T-helper 17 cell (primary cell): Measurements from ENCODE around the gene GRHL3. TPM values are rescaled to one million over a fixed set of nuclear protein-coding genes. Genes with fewer than 3 reads are reported as not detected.

Source experiments
- ATAC-seq: fragments of 150-1000 bp; cut with Tn5 transposase; 2 replicates; pipeline ENCODE4 v1.10.0; 2021; ENCODE audit warnings: mild to moderate bottlenecking, moderate library complexity
- DNase-seq, 3 donors: peaks; one replicate each; pipeline versions ENCODE4 v3.0.0 to v3.0.0-alpha.2; 2020 to 2021
- H3K9me3 ChIP-seq: one replicate; pipeline ENCODE4 v1.7.0; 2013; ENCODE audit warnings: low read length, mild to moderate bottlenecking; ENCODE audit not compliant: control insufficient read depth, poor library complexity, severe bottlenecking
- H3K27ac Mint-ChIP-seq: one replicate; pipeline ENCODE4 v1.8.0; 2022; ENCODE audit warnings: mild to moderate bottlenecking, moderate library complexity, mixed read lengths
- H3K27me3 Mint-ChIP-seq: one replicate; pipeline ENCODE4 v1.8.0; 2022; ENCODE audit warnings: mixed read lengths
- H3K36me3 Mint-ChIP-seq: one replicate; pipeline ENCODE4 v1.8.0; 2022; ENCODE audit warnings: low read depth, mixed read lengths
- H3K4me1 Mint-ChIP-seq: one replicate; pipeline ENCODE4 v1.8.0; 2022; ENCODE audit warnings: mild to moderate bottlenecking, mixed read lengths
- H3K4me3 Mint-ChIP-seq: one replicate; pipeline ENCODE4 v1.8.0; 2022; ENCODE audit warnings: mild to moderate bottlenecking, moderate library complexity, mixed read lengths
- total RNA-seq, 4 donors: library from RNA in 2 of 4; stranded (reverse) in 2 of 4; gene quantifications; one replicate each; pipeline ENCODE4 v1.2.3 and lab custom pipeline; 2022 to 2026

GRHL3 gene
- total RNA-seq, 2 donors from 2014 or later = not detected

DNA sequence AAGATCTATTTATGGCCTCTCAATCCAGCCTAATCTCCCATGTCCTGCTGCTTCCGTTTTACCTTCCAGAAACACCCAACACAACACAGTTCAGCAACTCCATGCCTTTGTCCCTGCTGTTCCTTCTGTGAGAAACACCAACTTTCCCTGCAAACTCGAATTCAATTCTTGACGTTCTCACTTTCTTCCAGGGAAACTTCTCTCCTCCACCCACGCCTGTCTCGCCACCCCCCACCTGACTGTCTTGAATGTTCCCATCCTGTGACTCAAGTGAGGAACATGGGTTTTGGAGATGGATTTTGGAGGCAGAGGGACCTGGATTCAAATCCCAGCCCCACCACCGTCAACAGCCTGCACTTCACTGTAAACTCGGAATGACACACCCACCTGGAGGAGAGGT is 44.8 kb downstream of the GRHL3 start:
- Mint-ChIP-seq H3K4me1 (no peaks in the 10 kb centered on the region), H3K4me3 (no peak overlapping the region), H3K27me3 (no peaks in the 10 kb centered on the region), H3K27ac (no peak overlapping the region), H3K36me3 (no peaks in the 10 kb centered on the region)
- ATAC-seq (no peak), DNase-seq (no peak)
- no peaks in the 10 kb centered on the region for H3K9me3 ChIP-seq

DNA sequence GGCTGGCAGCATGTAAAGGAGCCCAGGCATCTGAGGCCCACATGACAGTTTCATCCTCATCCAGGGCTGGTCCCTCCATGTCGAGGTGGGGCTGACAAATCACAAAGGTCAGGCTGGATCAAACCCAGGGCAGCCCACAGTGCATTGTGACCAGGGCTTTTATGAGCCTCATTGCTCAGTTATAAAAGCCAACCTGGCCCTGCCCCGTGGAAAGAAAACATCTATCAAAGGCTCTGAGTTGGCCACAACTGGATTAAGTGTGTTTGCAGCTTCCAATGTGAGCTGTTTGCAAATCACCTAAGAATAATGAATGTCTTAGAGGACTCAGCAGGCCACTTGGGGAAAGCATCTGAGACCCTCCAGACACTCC is 45.4 kb downstream of the GRHL3 start:
- Mint-ChIP-seq H3K36me3 (no peaks in the 10 kb centered on the region), H3K4me3 (no peak overlapping the region), H3K4me1 (no peaks in the 10 kb centered on the region), H3K27me3 (no peaks in the 10 kb centered on the region), H3K27ac (no peak overlapping the region)
- no peak for ATAC-seq
- no peak for DNase-seq
- H3K9me3 ChIP-seq = no peaks in the 10 kb centered on the region

DNA sequence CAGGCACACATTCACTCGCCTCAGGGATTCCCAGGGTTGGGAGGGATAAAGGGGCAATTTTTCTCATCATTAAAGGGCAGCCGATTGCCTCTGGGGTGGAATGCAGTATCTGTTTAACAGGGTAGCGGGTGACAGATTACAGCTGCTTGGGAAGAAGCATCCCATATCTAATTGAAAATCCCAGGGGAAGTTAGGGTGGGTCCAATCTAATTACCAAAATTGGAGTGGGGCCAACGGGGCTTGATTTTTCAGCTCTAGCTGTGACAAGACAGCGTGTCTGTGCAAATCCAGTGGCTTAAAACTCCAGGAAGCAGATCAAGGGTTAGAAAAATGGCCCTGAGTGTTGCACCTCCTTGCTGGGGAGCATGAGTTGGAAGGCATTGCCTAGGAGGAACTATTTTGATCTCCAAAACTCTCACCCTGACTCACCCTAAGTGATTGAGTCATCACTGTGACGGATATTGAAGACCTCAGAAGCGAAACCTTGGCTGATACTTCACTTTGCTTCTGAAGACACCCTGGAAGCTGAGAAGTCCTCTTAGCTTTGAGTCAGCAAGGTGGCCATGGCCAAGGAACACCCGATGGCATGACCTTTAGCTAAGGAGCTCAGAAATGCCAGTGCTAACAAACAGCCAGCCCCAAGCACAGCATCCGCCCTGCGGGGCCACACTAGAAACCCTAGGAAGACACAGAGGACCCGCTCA is 46.0 kb downstream of the GRHL3 start:
- Mint-ChIP-seq H3K27me3 (no peaks in the 10 kb centered on the region), H3K4me1 (no peaks in the 10 kb centered on the region), H3K27ac (no peak overlapping the region), H3K36me3 (no peaks in the 10 kb centered on the region), H3K4me3 (no peak overlapping the region)
- H3K9me3 ChIP-seq = no peaks in the 10 kb centered on the region
- peak; percentile 21 for ATAC-seq
- DNase-seq = no peak

DNA sequence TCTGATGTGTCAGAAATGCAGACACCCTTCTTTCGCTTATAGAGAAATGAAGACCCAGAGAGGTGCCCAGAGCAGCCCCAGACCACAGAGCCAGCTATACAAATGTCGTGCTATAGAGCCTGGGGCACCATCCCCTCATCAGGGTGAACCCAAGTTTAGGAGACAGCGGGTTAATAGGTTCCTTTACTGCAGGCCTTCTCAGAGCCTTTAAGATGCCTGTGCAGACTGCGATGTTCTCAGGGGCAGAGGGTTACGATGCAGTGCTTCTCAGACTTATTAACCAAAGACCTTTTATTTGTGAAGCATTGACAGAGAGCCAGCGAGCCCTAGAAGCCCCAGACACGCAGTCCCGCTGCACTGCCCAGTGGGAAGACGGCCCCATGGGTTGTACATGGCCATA is 47.5 kb downstream of the GRHL3 start:
- H3K9me3 ChIP-seq = no peaks in the 10 kb centered on the region
- no peak for ATAC-seq
- no peaks in the 10 kb centered on the region for H3K27me3 Mint-ChIP-seq
- H3K36me3 Mint-ChIP-seq = no peaks in the 10 kb centered on the region
- H3K4me1 Mint-ChIP-seq = no peaks in the 10 kb centered on the region
- H3K4me3 Mint-ChIP-seq = no peak overlapping the region
- no peak overlapping the region for H3K27ac Mint-ChIP-seq
- no peak for DNase-seq

DNA sequence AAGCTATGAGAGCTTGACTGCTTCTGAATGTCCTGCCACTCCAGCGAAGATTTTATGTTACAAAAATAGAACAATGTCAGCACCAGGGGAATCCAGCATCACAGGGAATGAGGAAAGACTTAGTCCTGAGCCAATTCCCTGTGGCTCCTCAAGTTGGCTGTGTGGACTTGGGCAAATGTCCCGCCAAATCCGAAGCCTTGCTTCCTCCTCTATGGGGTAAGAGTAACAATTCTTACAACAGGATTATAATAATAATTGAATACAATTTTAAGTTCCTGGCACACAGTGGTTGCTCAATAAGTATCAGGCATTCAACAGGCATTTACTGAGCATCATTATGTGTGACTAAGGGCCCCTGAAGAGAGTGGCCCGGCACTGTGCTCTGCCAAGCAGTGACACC is 50.0 kb downstream of the GRHL3 start:
- H3K27me3 Mint-ChIP-seq = no peaks in the 10 kb centered on the region
- no peak overlapping the region for H3K27ac Mint-ChIP-seq
- H3K9me3 ChIP-seq = no peaks in the 10 kb centered on the region
- ATAC-seq (no peak), DNase-seq (no peak)
- no peaks in the 10 kb centered on the region for H3K36me3 Mint-ChIP-seq
- no peak overlapping the region for H3K4me3 Mint-ChIP-seq
- peaks cover 2% of the 10 kb centered on the region for H3K4me1 Mint-ChIP-seq

DNA sequence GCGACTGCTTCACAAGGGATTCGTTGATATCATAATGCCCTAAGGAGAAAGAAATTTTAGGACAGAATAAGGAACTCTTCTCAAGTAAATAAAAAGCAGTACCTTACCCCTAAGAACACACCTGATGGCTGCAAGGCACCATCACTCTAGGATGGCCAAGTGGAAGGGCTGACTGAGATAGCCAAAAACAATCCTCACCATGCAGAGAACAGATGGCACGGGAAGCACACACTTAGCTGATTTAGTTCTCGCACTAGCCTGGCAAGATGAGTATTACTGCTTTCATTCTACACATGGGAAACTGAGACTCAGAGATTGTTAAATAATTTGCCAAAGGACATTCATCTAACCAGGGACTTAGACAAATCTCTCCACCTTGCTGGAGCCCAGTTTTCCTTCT is 50.6 kb downstream of the GRHL3 start:
- H3K9me3 ChIP-seq = no peaks in the 10 kb centered on the region
- Mint-ChIP-seq H3K4me3 (no peak overlapping the region), H3K27ac (no peak overlapping the region), H3K4me1 (peaks cover 2% of the 10 kb centered on the region), H3K27me3 (no peaks in the 10 kb centered on the region), H3K36me3 (no peaks in the 10 kb centered on the region)
- ATAC-seq (no peak), DNase-seq (no peak)

GRCh38 chr1:24373044-24373443 is 53.9 kb downstream of the GRHL3 start:
- Mint-ChIP-seq H3K4me1 (peaks cover 2% of the 10 kb centered on the region), H3K27me3 (no peaks in the 10 kb centered on the region), H3K27ac (peak overlapping the region; percentile 51), H3K36me3 (peaks cover 4% of the 10 kb centered on the region), H3K4me3 (no peak overlapping the region)
- DNase-seq (no peak), ATAC-seq (peak; percentile 62)
- no peaks in the 10 kb centered on the region for H3K9me3 ChIP-seq

GRCh38 chr1:24373710-24374109 is 54.6 kb downstream of the GRHL3 start:
- no peak overlapping the region for H3K4me3 Mint-ChIP-seq
- H3K4me1 Mint-ChIP-seq = peaks cover 2% of the 10 kb centered on the region
- DNase-seq (no peak), ATAC-seq (no peak)
- peaks cover 4% of the 10 kb centered on the region for H3K36me3 Mint-ChIP-seq
- peak overlapping the region; percentile 51 for H3K27ac Mint-ChIP-seq
- no peaks in the 10 kb centered on the region for H3K9me3 ChIP-seq
- no peaks in the 10 kb centered on the region for H3K27me3 Mint-ChIP-seq

DNA sequence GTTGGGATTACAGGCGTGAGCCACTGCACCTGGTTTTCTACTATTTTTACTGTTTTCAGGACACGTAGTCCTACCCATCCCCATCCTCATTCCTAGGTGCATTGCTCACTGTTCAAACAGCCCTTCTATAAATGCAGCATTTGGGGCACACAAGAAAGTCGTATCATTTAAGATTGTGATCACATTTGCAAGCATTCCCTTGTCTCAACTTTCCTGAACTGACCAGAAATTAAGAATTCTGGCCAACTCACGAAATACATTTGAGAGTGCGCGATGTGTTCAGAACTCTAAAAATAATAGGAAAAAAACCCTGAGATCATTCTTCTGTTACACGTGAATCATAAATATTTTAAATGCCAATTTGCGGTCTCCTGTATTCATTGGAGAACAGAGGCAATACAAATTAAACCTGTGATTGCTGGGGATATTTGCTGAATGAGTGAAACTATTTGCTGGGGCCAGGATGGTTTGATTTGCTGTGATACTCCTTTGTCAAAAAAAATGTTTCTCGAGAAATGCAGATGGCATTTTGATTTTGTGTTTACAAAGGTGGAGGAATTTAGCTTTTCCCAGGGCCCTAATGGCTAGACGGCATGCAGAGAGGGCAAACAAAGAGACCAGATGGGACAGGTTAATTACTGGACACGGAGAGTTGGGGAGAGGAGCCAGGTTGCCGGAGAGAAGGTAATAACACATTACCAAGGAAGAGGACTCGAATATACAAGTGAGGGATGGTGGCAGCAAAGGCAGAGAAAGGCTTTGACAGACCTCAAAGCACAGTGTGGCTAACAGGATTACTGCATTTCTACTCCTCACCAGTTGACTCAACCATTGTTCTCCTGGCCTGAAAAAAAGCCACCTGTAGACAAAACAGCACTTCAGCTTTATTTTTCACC is 56.0 kb downstream of the GRHL3 start:
- Mint-ChIP-seq H3K36me3 (peaks cover 4% of the 10 kb centered on the region), H3K4me1 (peaks cover 2% of the 10 kb centered on the region), H3K27me3 (no peaks in the 10 kb centered on the region), H3K27ac (no peak overlapping the region), H3K4me3 (no peak overlapping the region)
- H3K9me3 ChIP-seq = no peaks in the 10 kb centered on the region
- no peak for ATAC-seq
- DNase-seq = no peak

DNA sequence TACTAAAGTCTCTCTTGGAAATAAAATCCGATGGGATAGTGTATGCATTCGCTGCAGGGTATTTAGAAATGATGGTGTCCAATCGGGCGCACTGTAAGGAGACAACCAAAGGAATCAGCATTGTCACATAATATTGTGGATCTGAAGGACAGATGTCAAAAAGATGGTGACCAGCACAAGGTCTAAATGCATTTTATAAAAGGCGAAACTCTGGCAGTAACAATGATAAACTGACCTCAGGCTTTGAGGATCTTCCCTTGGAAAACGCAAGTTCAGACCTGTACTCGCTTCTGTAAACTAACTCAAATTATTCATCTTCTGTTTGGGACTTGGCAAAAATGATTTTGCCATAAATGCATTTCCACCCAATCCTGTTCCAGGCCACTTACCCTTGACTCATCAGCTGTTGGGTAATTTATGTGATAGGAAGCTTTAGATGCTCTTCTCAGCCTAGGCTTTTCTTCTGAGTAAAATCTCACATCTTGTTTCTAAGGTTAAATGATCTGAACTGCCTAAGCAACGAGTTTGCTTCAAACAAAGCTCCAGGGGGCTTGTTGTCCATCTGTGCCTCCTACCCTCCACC is 60.7 kb downstream of the GRHL3 start:
- H3K36me3 Mint-ChIP-seq = peaks cover 10% of the 10 kb centered on the region
- ATAC-seq = no peak
- peaks cover 6% of the 10 kb centered on the region for H3K4me1 Mint-ChIP-seq
- no peaks in the 10 kb centered on the region for H3K9me3 ChIP-seq
- no peak overlapping the region for H3K4me3 Mint-ChIP-seq
- no peak for DNase-seq
- H3K27me3 Mint-ChIP-seq = no peaks in the 10 kb centered on the region
- H3K27ac Mint-ChIP-seq = no peak overlapping the region

GRCh38 chr1:24380508-24380907 is 61.4 kb downstream of the GRHL3 start:
- ATAC-seq = no peak
- H3K27me3 Mint-ChIP-seq = no peaks in the 10 kb centered on the region
- H3K9me3 ChIP-seq = no peaks in the 10 kb centered on the region
- H3K4me1 Mint-ChIP-seq = peaks cover 11% of the 10 kb centered on the region
- no peak for DNase-seq
- peaks cover 10% of the 10 kb centered on the region for H3K36me3 Mint-ChIP-seq
- H3K27ac Mint-ChIP-seq = no peak overlapping the region
- no peak overlapping the region for H3K4me3 Mint-ChIP-seq

DNA sequence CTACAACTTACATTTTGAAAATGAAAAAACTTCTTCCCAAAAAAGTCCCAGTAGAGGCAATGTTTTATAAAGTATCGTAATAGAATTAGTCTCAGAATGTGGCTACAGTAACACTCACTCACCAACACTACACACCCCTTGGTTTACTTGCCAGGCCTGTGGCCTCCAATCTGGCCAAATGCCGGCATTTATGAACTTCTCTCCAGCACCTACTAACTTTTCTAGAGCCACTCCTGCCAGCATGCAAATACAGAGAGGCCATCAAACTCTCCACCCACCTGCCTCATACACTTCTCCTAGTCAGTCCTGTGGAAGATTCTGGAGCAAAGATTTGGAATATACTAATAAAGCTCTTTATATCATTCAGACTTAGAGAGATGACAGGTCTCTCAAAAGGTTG is 62.1 kb downstream of the GRHL3 start:
- no peaks in the 10 kb centered on the region for H3K27me3 Mint-ChIP-seq
- H3K4me3 Mint-ChIP-seq = no peak overlapping the region
- no peak for DNase-seq
- peaks cover 10% of the 10 kb centered on the region for H3K36me3 Mint-ChIP-seq
- no peaks in the 10 kb centered on the region for H3K9me3 ChIP-seq
- H3K27ac Mint-ChIP-seq = peak overlapping the region; percentile 24
- peaks cover 15% of the 10 kb centered on the region for H3K4me1 Mint-ChIP-seq
- ATAC-seq = no peak

- H3K27me3 Mint-ChIP-seq = no peaks in the 10 kb centered on the region
- DNase-seq = no peak
- no peak for ATAC-seq
- H3K4me3 Mint-ChIP-seq = no peak overlapping the region
- H3K36me3 Mint-ChIP-seq = peaks cover 9% of the 10 kb centered on the region
- H3K27ac Mint-ChIP-seq = no peak overlapping the region
- peaks cover 15% of the 10 kb centered on the region for H3K4me1 Mint-ChIP-seq
- H3K9me3 ChIP-seq = no peaks in the 10 kb centered on the region
These were observed 63.0 kb downstream of the GRHL3 start for GRCh38 chr1:24382165-24382577.
